GM23338 (cell line): ENCODE data around the gene SHISAL2B. TPM values are rescaled to one million over a fixed set of nuclear protein-coding genes. Genes with fewer than 3 reads are reported as not detected.

Source experiments
- ATAC-seq: fragments of 200-7000 bp; cut with Tn5 transposase; 3 replicates; pipeline ENCODE4 v1.9.1; 2020
- DNase-seq: peaks from one replicate; pipeline ENCODE4 v3.0.0-alpha.2; 2015; ENCODE audit warnings: low spot score
- H2AFZ ChIP-seq: fragments of 200-600 bp; sonication (generic); 2 replicates; pipeline ENCODE4 v1.8.0; 2016; ENCODE audit warnings: antibody characterized with exemption, mild to moderate bottlenecking, moderate library complexity
- H3F3A ChIP-seq: fragments of 200-600 bp; sonication (generic); replicated peaks from 2 replicates; pipeline ENCODE4 v1.8.0; 2017; ENCODE audit warnings: antibody characterized with exemption, mixed run types, low read depth
- H3K27ac ChIP-seq: fragments of 200-600 bp; sonication (generic); 2 replicates; pipeline ENCODE4 v1.6.1; 2016; ENCODE audit warnings: low read depth
- H3K27me3 ChIP-seq: fragments of 200-600 bp; sonication (generic); 2 replicates; pipeline ENCODE4 v1.8.0; 2016; ENCODE audit warnings: mild to moderate bottlenecking, mixed run types, moderate library complexity; ENCODE audit not compliant: insufficient read depth
- H3K36me3 ChIP-seq: fragments of 200-600 bp; sonication (generic); 2 replicates; pipeline ENCODE4 v1.8.0; 2016; ENCODE audit warnings: mild to moderate bottlenecking; ENCODE audit not compliant: insufficient read depth
- H3K4me1 ChIP-seq: fragments of 200-600 bp; sonication (generic); 2 replicates; pipeline ENCODE4 v1.8.0; 2016; ENCODE audit warnings: mild to moderate bottlenecking, moderate library complexity; ENCODE audit not compliant: insufficient read depth
- H3K4me2 ChIP-seq: fragments of 200-600 bp; sonication (generic); 2 replicates; pipeline ENCODE4 v1.7.1; 2017; ENCODE audit warnings: mixed run types
- H3K4me3 ChIP-seq: fragments of 200-600 bp; sonication (generic); 2 replicates; pipeline ENCODE4 v1.6.1; 2016; ENCODE audit warnings: mixed run types
- H3K79me2 ChIP-seq: fragments of 200-600 bp; sonication (generic); replicated peaks from 2 replicates; pipeline ENCODE4 v1.8.0; 2017; ENCODE audit warnings: mild to moderate bottlenecking; ENCODE audit not compliant: insufficient read depth
- H3K9me2 ChIP-seq: fragments of 200-600 bp; sonication (generic); 2 replicates; pipeline ENCODE4 v1.8.0; 2017; ENCODE audit not compliant: insufficient read depth
- H4K20me1 ChIP-seq: fragments of 200-600 bp; sonication (generic); replicated peaks from 2 replicates; pipeline ENCODE4 v1.8.0; 2017; ENCODE audit warnings: mild to moderate bottlenecking; ENCODE audit not compliant: insufficient read depth
- H3K27ac Mint-ChIP-seq: 2 replicates; pipeline ENCODE4 v1.8.0; 2020; ENCODE audit warnings: inconsistent platforms, mild to moderate bottlenecking, moderate library complexity, mixed read lengths
- H3K27me3 Mint-ChIP-seq: 3 replicates; pipeline ENCODE4 v1.8.0; 2022; ENCODE audit warnings: low read depth, mild to moderate bottlenecking, moderate library complexity, mixed read lengths, inconsistent platforms; ENCODE audit not compliant: insufficient read depth, poor library complexity
- H3K36me3 Mint-ChIP-seq: 3 replicates; pipeline ENCODE4 v1.8.0; 2021; ENCODE audit warnings: low read depth, mild to moderate bottlenecking, inconsistent platforms, moderate library complexity, mixed read lengths
- H3K4me1 Mint-ChIP-seq: 3 replicates; pipeline ENCODE4 v1.8.0; 2020; ENCODE audit warnings: mild to moderate bottlenecking, inconsistent platforms, mixed read lengths
- H3K4me3 Mint-ChIP-seq: 3 replicates; pipeline ENCODE4 v1.8.0; 2021; ENCODE audit warnings: moderate library complexity, mild to moderate bottlenecking, inconsistent platforms, mixed read lengths
- H3K9me3 Mint-ChIP-seq: 3 replicates; pipeline ENCODE4 v1.8.0; 2020; ENCODE audit warnings: moderate library complexity, mild to moderate bottlenecking, inconsistent platforms, mixed read lengths
- CREB1 ChIP-seq: fragments of 250-450 bp; sonication (Bioruptor Pico); IDR thresholded peaks from 2 replicates; pipeline ENCODE4 v1.5.0; 2020; ENCODE audit warnings: low read depth, mild to moderate bottlenecking, moderate library complexity
- CTCF ChIP-seq, 2 experiments: fragments of 200-600 bp in 1 of 2; sonication (generic) in 1 of 2; conservative IDR thresholded peaks; 2 replicates each; pipeline versions ENCODE4 v1.5.1 to v1.6.1; 2016 to 2017; ENCODE audit warnings: antibody characterized with exemption in 2 of 2, low read depth in 2 of 2, mild to moderate bottlenecking in 2 of 2, moderate library complexity in 1 of 2
- ETS1 ChIP-seq: IDR thresholded peaks from 2 replicates; pipeline ENCODE4 v1.6.1; 2016; ENCODE audit warnings: antibody characterized with exemption
- EZH2 ChIP-seq: fragments of 200-600 bp; sonication (generic); IDR thresholded peaks from one replicate; pipeline ENCODE4 v1.8.0; 2017; ENCODE audit warnings: antibody characterized with exemption, mild to moderate bottlenecking, low read depth; ENCODE audit not compliant: unreplicated experiment
- EZH2phosphoT487 ChIP-seq: fragments of 200-600 bp; sonication (generic); IDR thresholded peaks from one replicate; pipeline ENCODE4 v1.8.1; 2018; ENCODE audit warnings: antibody characterized with exemption; ENCODE audit not compliant: unreplicated experiment
- JUNB ChIP-seq: IDR thresholded peaks from one replicate; pipeline ENCODE4 v1.6.1; 2016; ENCODE audit warnings: antibody characterized with exemption; ENCODE audit not compliant: unreplicated experiment
- NANOG ChIP-seq: IDR thresholded peaks from 2 replicates; pipeline ENCODE4 v1.6.1; 2016; ENCODE audit warnings: antibody characterized with exemption, borderline replicate concordance
- POLR2AphosphoS5 ChIP-seq: IDR thresholded peaks from 2 replicates; pipeline ENCODE4 v1.6.1; 2016; ENCODE audit warnings: antibody characterized with exemption, low read depth
- REST ChIP-seq: IDR thresholded peaks from one replicate; pipeline ENCODE4 v1.6.1; 2018; ENCODE audit warnings: antibody characterized with exemption; ENCODE audit not compliant: unreplicated experiment
- STAT1 ChIP-seq: IDR thresholded peaks from one replicate; pipeline ENCODE4 v1.6.1; 2016; ENCODE audit warnings: antibody characterized with exemption; ENCODE audit not compliant: unreplicated experiment
- ZNF114 ChIP-seq: fragments of 250-450 bp; sonication (Bioruptor Pico); IDR thresholded peaks from 2 replicates; pipeline ENCODE4 v1.5.0; 2020; ENCODE audit warnings: mild to moderate bottlenecking, moderate library complexity
- ZNF331 ChIP-seq: fragments of 250-450 bp; sonication (Bioruptor Pico); IDR thresholded peaks from 2 replicates; pipeline ENCODE4 v1.5.0; 2020; ENCODE audit warnings: low read depth, mild to moderate bottlenecking, moderate library complexity
- ZNF462 ChIP-seq: fragments of 250-450 bp; sonication (Bioruptor Pico); IDR thresholded peaks from 2 replicates; pipeline ENCODE4 v1.5.0; 2020; ENCODE audit warnings: mild to moderate bottlenecking, moderate library complexity
- polyA plus RNA-seq: library from polyadenylated mRNA; unstranded; fragments of >200 nt; fragmentation: Nextera tagmentation; extraction: Ambion mirVana; gene quantifications from 2 replicates; pipeline ENCODE4 v1.2.1, GENCODE V29; 2016
- total RNA-seq: library from RNA; depleted of rRNA; stranded (reverse); fragments of >200 nt; shearing (Covaris generic); gene quantifications from 2 replicates; pipeline ENCODE4 v1.2.3, GENCODE V29; 2014

SHISAL2B gene
- total and polyA plus RNA-seq, 2 experiments from 2014 or later, result 12.3 to 21.1 TPM

- TF ChIP-seq JUNB (no peak), REST (no peak), NANOG (no peak)
These were observed 4.4 kb upstream of the SHISAL2B start (continued) for GRCh38 chr5:64685866-64686265.

GRCh38 chr5:64688391-64688790, 1.9 kb upstream of the SHISAL2B start:
- H2AFZ ChIP-seq, result no peak overlapping the region
- Mint-ChIP-seq H3K4me1 (peaks cover 43% of the 10 kb centered on the region), H3K36me3 (no peaks in the 10 kb centered on the region), H3K27me3 (peaks cover 25% of the 10 kb centered on the region), H3K4me3 (no peak overlapping the region), H3K27ac (no peak overlapping the region), H3K9me3 (no peaks in the 10 kb centered on the region; the same call in 2 of the 3 replicates)
- H3K79me2 ChIP-seq, result no peaks in the 10 kb centered on the region
- H3K9me2 ChIP-seq, result no peaks in the 10 kb centered on the region
- H3K36me3 ChIP-seq, result no peaks in the 10 kb centered on the region
- H3K4me3 ChIP-seq, result no peak overlapping the region
- H3K4me2 ChIP-seq, result no peak overlapping the region
- H3K27me3 ChIP-seq, result peaks cover 24% of the 10 kb centered on the region
- ATAC-seq (no peak), DNase-seq (no peak)
- H3K4me1 ChIP-seq, result peaks cover 28% of the 10 kb centered on the region
- H4K20me1 ChIP-seq, result no peaks in the 10 kb centered on the region
- H3K27ac ChIP-seq, result no peak overlapping the region
- no peaks in the 10 kb centered on the region for H3F3A ChIP-seq
- TF ChIP-seq ZNF114 (CRISPR knock-in tag), result no peak
- TF ChIP-seq POLR2AphosphoS5, result no peak
- TF ChIP-seq ETS1, result no peak
- no peak for TF ChIP-seq STAT1
- TF ChIP-seq NANOG, result no peak
- TF ChIP-seq EZH2phosphoT487, result no peak
- TF ChIP-seq CREB1 (CRISPR knock-in tag), result no peak
- no peak for TF ChIP-seq ZNF331 (CRISPR knock-in tag)
- no peak for TF ChIP-seq CTCF (conservative IDR thresholded peaks at IDR 0.05; ENCODE audit: low read depth in 2 of 2)
- TF ChIP-seq JUNB, result no peak
- TF ChIP-seq EZH2, result no peak
- TF ChIP-seq ZNF462 (CRISPR knock-in tag), result no peak
